ENCODE measurements around the gene STX16. TPM values are rescaled to one million over a fixed set of nuclear protein-coding genes. Genes with fewer than 3 reads are reported as not detected.

STX16 gene, protein sequence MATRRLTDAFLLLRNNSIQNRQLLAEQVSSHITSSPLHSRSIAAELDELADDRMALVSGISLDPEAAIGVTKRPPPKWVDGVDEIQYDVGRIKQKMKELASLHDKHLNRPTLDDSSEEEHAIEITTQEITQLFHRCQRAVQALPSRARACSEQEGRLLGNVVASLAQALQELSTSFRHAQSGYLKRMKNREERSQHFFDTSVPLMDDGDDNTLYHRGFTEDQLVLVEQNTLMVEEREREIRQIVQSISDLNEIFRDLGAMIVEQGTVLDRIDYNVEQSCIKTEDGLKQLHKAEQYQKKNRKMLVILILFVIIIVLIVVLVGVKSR
- total RNA-seq, result 100 to 1,000 TPM; 183 to 193 TPM

DNA sequence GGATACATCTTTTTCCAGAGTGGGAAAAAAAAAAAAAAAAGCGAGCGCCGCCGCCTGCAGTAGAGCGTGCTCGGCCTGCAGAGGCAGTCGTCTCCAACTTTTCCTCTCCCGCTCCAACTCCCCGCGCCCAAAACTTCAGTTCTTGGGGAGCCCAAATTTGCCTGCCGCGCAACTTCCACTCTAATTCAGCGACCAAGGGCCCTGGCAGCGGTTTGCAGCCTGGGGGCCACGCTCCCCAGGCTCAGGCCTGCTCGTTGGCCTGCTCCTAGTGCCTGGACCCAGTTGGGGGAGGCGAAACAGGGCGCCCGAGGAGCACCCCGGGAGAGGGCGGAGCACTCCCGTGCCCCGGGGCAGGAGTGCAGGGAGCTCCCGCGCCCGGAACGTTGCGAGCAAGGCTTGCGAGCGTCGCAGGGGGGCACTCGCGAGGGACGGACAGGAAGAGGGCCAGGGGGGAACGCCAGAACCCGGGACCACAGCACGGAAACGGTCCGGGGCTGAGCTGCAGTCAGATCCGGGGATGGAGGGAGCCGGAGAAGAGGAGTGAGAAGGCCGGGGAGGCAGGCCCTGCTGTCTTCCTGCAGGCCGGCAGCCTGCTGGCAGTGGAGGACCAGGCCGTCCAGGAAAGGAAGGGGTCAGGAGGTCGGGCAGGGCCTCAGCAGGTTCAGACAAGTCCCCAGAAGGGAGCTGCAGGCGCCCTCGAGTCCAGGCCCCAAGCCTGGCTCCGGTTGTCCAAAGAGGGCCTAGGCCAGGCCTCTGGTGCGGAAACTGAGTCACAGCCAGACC lies at the start of gene STX16:
TSS of gene STX16 (plus strand) at position 508 of the 783 bp plus-strand sequence. CDS start 724 bp downstream, outside the sequence.

GRCh38 chr20:58692579-58693225 lies 41.6 kb downstream of the STX16 start, which contains the start of gene NPEPL1:
NPEPL1 (plus strand) TSS chr20:58692800; CDS start chr20:58692901, 101 bp downstream.

Other genes starting within 250 kb of the STX16 start
- gene APCDD1L, start 135.9 kb upstream of the STX16 start, total RNA-seq, result not detected
- 10 to 100 TPM; 42.8 to 42.9 TPM for gene NPEPL1, start 41.5 kb downstream of the STX16 start, total RNA-seq
- 1 to 10 TPM in 1 of 2 experiments, under 1 TPM in 1; 0.89 to 1.7 TPM for gene GNAS-AS1, start 199.6 kb downstream of the STX16 start, total RNA-seq
- gene GNAS, start 201.4 kb downstream of the STX16 start, total RNA-seq, result 100 to 1,000 TPM; 955 to 964 TPM